Glomerular endothelial cell (primary cell): ENCODE results near the gene HSCB. TPM values are rescaled to one million over a fixed set of nuclear protein-coding genes. Genes with fewer than 3 reads are reported as not detected.
"Not testable (repeated sequence)": the region's sequence is repeated elsewhere in the genome, so short reads cannot be mapped to it uniquely, and the experiment has no call there.

Experiments used
- DNase-seq: peaks from one replicate; pipeline ENCODE4 v3.0.0-alpha.2; 2011; ENCODE audit warnings: low read depth, low spot score; ENCODE audit errors: extremely low read depth
- total RNA-seq: library from RNA; depleted of rRNA; stranded (reverse); fragments of >200 nt; gene quantifications from 2 replicates; pipeline ENCODE4 v1.2.3, GENCODE V29; 2015

The HSCB gene
- total RNA-seq, 1 donor from 2014 or later = 14.3 TPM

GRCh38 chr22:28737701-28738100 is 4.1 kb upstream of the HSCB start:
- DNase-seq = no peak

GRCh38 chr22:28738876-28739275 is 3.0 kb upstream of the HSCB start:
- not testable (repeated sequence) for DNase-seq

GRCh38 chr22:28741200-28741784 is 547 bp upstream of the HSCB start:
- no peak for DNase-seq

GRCh38 chr22:28742562-28742962 is 723 bp downstream of the HSCB start:
- DNase-seq = no peak

GRCh38 chr22:28743852-28744251 is 2.0 kb downstream of the HSCB start:
- DNase-seq = no peak

- DNase-seq = peak; percentile 89
These were observed 8.6 kb downstream of the HSCB start for GRCh38 chr22:28750471-28750881.

- not testable (repeated sequence) for DNase-seq
These were observed 12.7 kb downstream of the HSCB start for GRCh38 chr22:28754512-28754911.

- no peak for DNase-seq
These were observed 18.2 kb downstream of the HSCB start for GRCh38 chr22:28759861-28760560.

- no peak for DNase-seq
These were observed 19.6 kb downstream of the HSCB start for GRCh38 chr22:28761449-28761755.

GRCh38 chr22:28762000-28762399 is 20.2 kb downstream of the HSCB start:
- DNase-seq = not testable (repeated sequence)

- DNase-seq = no peak
These were observed 24.8 kb downstream of the HSCB start for GRCh38 chr22:28766628-28767027.

GRCh38 chr22:28768701-28769393 is 27.0 kb downstream of the HSCB start:
- no peak for DNase-seq

- no peak for DNase-seq
These were observed 27.7 kb downstream of the HSCB start for GRCh38 chr22:28769394-28770085.

- no peak for DNase-seq
These were observed 29.5 kb downstream of the HSCB start for GRCh38 chr22:28771195-28771791.

GRCh38 chr22:28772633-28773460 is 31.0 kb downstream of the HSCB start, which contains the start of gene CCDC117:
TSS of gene CCDC117 (plus strand) at chr22:28772695. CDS start at chr22:28772850, 155 bp downstream.
- DNase-seq = peak; percentile 83

GRCh38 chr22:28773461-28773867 is 31.6 kb downstream of the HSCB start:
- DNase-seq = no peak

- DNase-seq = no peak
These were observed 32.5 kb downstream of the HSCB start for GRCh38 chr22:28774378-28774777.

GRCh38 chr22:28779833-28780232 is 38.0 kb downstream of the HSCB start:
- DNase-seq = no peak

GRCh38 chr22:28780296-28780695 is 38.5 kb downstream of the HSCB start:
- DNase-seq = no peak
